ENCODE results near the gene CUL7.

Gene CUL7

GRCh38 chr6:43077333-43077809, 23.7 kb upstream of the CUL7 start:
- no peak for DNase-seq (ENCODE audit: low read depth in 2 of 2)

- no peak for DNase-seq (ENCODE audit: low read depth in 2 of 2)
These were observed 23.0 kb upstream of the CUL7 start for GRCh38 chr6:43076464-43077332.

DNA sequence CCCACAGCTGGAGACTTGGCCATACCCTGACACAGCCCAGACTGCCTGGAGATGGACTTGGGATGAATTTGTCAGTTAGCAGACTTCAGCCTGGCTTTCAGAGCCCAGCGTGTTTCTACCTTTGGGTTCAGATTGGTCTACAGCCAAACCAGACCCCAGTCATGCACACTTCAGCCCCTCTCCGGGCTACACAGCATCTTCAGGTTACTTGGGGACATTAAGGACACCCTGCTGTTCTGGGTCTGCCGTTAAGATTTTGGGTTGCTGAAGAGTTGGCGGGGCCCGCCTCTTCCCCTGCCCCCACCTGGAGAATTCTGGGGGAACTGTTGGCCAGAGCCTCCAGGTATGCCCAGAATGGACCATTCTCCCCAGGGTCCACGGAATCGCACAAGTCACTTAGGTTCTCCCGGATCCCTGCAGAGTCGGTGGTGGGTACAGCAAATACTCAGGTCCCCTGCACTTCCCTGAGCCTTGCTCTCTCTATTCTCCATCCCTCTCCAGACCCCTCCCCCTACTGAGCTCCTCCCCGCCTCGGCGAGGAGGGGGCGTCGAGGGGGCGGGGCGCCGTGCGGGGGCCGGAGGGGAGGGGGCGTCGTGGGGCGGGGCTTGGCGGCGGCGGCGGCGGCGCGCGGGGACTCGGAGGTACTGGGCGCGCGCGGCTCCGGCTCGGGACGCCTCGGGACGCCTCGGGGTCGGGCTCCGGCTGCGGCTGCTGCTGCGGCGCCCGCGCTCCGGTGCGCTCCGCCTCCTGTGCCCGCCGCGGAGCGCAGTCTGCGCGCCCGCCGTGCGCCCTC, 22.2 kb upstream of the CUL7 start, which contains the start of gene PTK7:
Gene PTK7, plus strand, starts transcription at position 645 of the 794 bp plus-strand sequence. CDS start 175 bp downstream, outside the sequence.
- no peak for DNase-seq (ENCODE audit: low read depth in 2 of 2)

- no peak for DNase-seq (ENCODE audit: low read depth in 2 of 2)
These were observed 21.4 kb upstream of the CUL7 start for GRCh38 chr6:43074847-43075669.

- DNase-seq (ENCODE audit: low read depth in 2 of 2) = no peak
These were observed 16.5 kb upstream of the CUL7 start for GRCh38 chr6:43070028-43070632.

DNA sequence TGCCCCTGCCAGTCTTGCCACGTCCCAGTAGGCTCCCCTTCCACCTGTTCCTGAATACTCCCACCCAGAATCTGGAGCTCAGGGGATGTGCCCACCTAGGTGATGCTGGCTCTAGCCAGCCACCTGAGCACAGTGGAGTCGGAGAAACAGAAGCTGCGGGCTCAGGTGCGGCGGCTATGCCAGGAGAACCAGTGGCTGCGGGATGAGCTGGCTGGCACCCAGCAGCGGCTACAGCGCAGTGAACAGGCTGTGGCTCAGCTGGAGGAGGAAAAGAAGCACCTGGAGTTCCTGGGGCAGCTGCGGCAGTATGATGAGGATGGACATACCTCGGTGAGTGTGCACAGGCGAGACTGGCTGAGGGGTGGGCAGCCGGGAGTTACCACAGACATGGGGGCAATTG, 9.2 kb upstream of the CUL7 start:
- DNase-seq (ENCODE audit: low read depth in 2 of 2) = no peak

DNA sequence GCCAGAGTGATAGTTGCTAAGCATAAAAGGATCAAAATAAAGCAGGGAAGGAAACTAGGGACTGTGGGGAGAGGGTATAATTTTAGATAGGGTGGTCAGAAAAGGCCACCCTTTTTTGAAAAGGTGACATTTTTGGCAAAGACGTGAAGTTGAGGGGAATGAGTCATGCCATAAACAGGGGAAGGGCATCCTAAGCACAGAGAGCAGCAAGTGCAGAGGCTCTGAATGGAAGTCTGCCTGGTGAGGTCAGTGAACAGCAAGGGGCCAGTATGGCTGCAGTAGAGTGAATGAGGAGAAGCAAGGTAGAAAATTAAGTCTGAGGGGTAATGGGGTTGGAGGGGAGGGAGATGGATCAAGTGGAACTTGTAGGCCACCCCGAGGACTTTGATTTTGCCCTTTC, 8.2 kb upstream of the CUL7 start:
- DNase-seq (ENCODE audit: low read depth in 2 of 2) = no peak

DNA sequence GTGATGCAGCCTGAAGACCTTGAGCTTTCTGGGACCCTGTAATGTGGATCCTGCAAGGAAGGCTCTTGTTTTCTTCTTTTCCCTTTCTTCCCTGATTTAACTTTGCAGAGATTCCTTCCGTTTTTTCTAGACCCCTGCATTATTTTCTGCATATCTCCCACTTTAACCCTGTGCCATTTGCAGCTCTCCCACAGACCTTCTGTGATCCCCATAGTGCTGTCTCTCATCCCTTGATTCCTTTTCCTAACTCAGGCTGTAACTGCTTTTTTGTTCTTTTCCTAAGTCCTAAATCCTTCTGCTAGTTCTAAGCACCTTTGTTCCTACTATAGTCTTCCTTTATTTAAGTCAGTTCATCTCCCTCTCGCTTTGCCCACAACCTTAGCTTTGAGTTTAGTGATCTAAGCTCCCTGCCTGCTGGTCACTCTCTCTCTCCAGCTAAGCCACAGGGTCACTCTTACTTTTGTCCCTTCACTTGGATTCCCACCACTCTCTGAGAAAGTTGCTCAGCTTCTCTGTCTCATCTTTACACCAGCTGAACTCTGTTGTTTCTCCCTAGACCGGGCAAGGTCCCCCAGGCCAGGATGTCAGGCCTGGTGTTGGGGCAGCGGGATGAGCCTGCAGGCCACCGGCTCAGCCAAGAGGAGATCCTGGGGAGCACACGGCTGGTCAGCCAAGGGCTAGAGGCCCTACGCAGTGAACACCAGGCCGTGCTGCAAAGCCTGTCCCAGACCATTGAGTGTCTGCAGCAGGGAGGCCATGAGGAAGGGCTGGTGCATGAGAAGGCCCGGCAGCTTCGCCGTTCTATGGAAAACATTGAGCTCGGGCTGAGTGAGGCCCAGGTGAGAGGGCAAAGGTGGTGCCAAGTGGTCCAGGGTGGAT, 7.3 kb upstream of the CUL7 start:
- DNase-seq (ENCODE audit: low read depth in 2 of 2) = no peak

DNA sequence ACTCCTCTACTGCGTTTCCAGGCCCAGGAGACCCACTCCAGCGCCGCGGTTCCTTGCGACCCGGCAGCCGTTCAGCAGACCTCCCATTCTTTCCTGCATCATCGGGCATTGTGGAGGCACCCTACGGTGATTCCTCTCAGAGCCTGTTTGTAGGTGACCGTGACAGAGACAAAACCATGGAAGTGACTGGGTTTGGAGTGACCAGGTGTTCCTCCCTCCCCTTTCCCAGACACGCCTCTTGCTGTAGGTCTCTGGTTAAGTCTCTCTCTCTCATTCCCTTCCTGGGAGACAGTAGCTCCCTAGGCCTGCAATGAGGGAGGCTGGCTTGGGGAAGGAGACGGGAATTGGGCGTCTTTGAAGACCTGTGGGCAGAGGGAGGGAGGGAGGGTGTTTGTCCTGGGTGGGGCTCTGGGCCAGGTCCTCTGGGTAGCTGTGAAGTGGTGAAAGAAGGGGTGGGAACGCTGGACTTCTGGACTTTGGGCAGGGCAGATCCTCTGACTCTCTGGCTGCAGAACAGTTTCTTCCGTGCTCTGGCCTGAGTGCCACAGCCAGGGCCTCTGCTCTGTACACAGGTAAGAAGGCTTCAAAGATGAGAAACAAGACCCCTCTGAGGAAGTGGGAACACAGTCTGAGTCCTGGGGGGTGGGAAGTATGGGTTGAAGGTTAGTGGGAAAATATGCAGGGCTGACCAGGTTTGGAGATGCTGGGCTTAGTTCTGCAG, 6.5 kb upstream of the CUL7 start:
- DNase-seq (ENCODE audit: low read depth in 2 of 2) = no peak

DNA sequence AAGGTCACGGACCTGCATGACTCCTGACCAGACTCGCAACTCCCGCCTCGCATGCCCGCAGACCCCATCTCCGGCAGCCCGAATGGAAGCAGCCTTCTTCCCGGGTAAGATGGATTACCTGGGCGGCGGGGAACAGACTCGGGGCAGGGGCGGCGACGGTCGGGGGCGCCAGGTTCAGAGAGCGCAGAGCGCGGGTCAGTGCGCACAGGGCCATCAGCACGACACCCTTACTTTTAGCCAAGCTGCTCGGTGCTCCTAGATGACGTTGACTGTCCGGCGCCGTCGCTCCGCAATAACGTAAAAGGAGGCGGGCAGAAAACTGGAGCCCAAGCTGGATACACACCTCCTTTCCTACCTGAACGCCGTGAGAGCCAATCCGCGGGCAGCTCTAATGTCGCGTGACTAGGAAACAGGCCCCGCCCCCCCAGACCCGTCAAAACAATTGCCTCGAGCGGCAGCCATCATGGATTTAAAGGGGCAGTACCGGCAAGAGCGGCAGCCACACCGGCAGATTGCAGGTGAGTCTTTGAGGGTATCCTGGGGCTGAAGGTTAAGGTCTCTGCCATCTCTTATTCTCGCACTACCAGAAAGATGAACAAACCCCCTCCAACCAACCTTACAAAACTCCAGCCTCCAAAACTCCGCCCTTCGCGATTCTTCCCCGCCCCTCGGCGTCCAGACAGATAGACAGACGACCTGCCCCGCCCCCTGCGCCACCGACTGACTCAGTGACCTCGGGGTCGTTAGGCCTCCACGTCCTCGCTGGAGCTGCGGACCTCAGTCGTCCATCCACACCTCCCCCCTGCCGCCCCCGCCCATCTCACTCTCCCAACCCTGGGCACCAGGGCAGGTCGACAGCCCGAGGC, 5.8 kb upstream of the CUL7 start, which contains the start of the genes KLC4 and MRPL2:
Gene KLC4, plus strand, starts transcription at position 464 of the 866 bp plus-strand sequence. CDS start 1,705 bp downstream, outside the sequence.
Gene MRPL2, minus strand, starts transcription at position 267 of the 866 bp plus-strand sequence. Its CDS starts 53 bp downstream, at position 214.
- DNase-seq (ENCODE audit: low read depth in 2 of 2) = peak; percentile 92 to 97

- no peak for DNase-seq (ENCODE audit: low read depth in 2 of 2)
These were observed 4.9 kb upstream of the CUL7 start for GRCh38 chr6:43058531-43058930.

GRCh38 chr6:43055966-43056365, 2.3 kb upstream of the CUL7 start:
- no peak for DNase-seq (ENCODE audit: low read depth in 2 of 2)

DNA sequence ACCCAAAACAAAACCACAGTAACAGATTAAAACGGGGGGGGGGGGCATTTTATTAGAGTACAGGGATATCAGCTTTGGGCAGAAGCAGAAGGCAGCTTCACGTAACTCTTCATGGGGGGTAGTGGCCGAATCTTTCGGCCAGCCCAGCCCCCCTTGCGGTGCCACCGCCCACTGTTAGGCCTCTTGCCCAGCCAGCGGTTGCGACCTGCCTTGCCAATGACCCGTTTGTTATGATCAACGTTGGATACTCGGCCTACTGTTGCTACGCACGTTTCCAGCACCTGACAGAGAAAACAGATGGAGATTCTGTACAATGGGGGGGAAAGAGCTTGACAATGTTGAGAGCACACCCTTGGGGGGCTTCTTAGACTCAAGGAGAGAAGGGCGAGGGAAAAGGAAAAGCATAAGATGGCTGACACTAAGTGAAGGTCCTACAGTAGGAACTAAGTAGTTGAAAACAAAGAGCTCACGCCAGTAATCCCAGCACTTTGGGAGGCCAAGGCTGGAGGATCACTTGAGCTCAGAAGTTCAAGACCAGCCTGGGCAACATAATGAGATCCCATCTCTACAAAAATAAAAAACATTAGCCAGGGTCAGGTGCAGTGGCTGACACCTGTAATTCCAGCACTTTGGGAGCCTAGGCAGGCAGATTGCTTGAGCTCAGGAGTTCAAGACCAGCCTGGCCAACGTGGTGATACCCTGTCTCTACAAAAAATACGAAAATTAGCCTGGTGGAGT, 724 bp upstream of the CUL7 start:
- no peak for DNase-seq (ENCODE audit: low read depth in 2 of 2)

GRCh38 chr6:43052842-43053544, 658 bp downstream of the CUL7 start:
- DNase-seq (ENCODE audit: low read depth in 2 of 2) = no peak

- no peak for DNase-seq (ENCODE audit: low read depth in 2 of 2)
These were observed 1.3 kb downstream of the CUL7 start for GRCh38 chr6:43052225-43052841.

DNA sequence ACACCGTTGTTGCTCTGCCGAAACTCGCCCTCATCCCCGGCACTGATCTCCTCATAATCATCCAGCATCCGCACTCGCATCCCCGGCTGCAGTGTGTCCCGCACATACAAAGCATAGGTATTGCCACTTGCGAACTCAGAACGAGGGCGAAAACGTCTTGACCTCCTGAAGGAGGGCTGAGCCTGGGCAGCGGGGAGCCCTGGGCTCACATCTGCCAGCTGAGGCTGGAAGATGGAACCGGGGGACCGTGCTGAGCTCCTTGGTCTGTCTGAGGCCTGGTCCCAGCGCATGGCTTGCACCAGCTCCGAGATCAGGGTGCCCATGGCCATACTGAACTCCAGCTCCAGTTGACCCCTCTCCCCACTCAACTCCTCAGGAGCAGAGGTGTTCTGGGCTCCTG, 2.7 kb downstream of the CUL7 start:
- DNase-seq (ENCODE audit: low read depth in 2 of 2) = no peak

GRCh38 chr6:43047998-43048397, 5.7 kb downstream of the CUL7 start:
- DNase-seq (ENCODE audit: low read depth in 2 of 2) = no peak
